GM21528 (cell line): Measurements from ENCODE around the gene NEUROG2.
"Not testable (repeated sequence)": the region's sequence is repeated elsewhere in the genome, so short reads cannot be mapped to it uniquely, and the experiment has no call there.

Experiments used
- ATAC-seq: cut with Tn5 transposase; IDR thresholded peaks from one replicate; pipeline ENCODE4 v1.9.1; 2021; ENCODE audit warnings: mild to moderate bottlenecking, moderate library complexity; ENCODE audit not compliant: unreplicated experiment, low FRiP score

NEUROG2 gene

DNA sequence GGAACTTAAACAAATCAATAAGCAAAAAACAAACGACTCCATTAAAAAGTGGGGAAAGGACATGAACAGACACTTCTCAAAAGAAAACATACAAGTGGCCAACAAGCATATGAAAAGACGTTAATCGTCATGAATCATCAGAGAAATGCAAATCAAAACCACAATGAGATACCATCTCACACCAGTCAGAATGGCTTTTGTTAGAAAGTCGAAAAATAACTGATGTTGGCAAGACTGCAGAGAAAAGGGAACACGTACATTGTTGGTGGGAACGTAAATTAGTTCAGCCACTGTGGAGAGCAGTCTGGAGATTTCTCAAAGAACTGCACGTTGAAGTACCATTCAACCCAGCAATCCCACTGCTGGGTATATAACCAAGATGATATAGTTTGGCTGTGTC is 23.7 kb downstream of the NEUROG2 start:
- no peak for ATAC-seq

DNA sequence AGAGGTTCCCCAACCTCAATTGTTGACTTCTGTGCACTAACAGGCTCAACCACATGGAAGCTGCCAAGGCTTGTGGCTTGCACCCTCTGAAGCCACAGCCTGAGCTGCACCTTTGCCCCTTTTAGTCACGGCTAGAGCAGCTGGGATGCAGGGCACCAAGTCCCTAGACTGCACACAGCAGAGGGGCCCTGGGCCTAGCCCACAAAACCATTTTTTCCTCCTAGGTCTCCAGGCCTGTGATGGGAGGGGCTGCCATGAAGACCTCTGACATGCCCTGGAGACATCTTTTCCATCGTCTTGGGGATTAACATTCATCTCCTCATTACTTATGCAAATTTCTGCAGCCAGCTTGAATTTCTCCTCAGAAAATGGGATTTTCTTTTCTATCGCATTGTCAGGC is 25.2 kb downstream of the NEUROG2 start:
- not testable (repeated sequence) for ATAC-seq

DNA sequence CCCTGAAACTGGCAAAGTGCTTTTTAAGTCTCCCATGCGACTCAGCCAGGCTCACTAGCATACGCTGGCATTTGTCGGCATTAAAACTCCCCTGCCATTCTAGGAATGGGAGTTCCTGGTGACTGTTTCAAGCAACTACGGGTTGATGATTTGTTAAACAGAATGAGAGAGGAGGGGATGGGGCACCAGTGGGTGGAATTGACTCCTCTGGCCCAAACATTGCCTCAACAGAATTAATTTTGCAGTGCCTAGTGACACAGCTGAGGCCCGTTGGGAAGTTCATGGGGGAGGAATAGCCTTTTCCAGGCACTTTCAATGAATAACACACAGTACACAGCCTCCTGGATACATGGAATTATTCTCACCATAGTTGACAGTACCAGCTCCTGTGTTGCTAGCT is 30.1 kb downstream of the NEUROG2 start:
- ATAC-seq = no peak

DNA sequence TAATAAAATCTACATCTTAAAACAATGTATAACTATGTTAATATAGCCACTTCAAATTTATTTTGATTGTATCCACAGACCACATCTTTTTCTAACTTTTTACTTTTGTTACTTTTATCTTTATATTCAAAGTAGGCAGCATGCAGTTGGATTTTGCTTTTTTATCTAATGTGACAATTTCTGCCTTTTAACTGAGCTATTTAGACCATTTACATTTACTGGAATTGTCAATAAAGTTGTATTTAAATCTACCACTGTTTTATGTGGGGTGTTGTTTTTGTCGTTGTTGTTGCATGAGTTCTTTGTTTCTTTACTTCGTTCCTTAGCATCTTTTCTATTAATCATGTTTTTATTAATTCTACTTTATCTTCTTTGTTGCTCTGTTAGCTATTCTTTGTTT is 42.0 kb downstream of the NEUROG2 start:
- ATAC-seq = no peak

DNA sequence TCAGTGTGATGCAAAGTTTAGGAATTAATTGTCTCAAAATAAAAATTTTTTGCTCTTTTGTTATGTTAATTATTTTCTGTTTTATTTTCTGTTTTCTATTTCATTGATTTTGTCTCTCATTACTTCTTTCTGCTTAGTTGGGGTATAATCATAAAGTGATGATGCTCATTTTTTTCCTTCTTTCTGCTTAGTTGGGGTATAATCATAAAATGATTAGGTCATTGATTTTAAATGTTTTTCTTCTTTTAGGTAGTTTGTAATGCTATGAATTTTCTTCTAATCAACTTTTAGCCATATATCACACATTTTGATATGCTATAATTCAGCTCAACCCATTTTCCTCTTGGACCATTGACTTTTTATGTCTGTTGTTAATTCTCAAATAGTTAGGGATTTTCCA is 43.7 kb downstream of the NEUROG2 start:
- no peak for ATAC-seq
